NCI-H1092 treated with DMSO at 0.1 percent for 48 hours (cell line): ENCODE measurements around the gene SEL1L2.

ENCODE experiments used
- DNase-seq: peaks from one replicate; lab custom pipeline; 2025; lab: John Stamatoyannopoulos, UW

SEL1L2 gene

GRCh38 chr20:13863244-13863643 is 127.2 kb downstream of the SEL1L2 start:
- DNase-seq: no peak

- DNase-seq: no peak
Measured at GRCh38 chr20:13862245-13862644, 128.2 kb downstream of the SEL1L2 start.

- no peak for DNase-seq
Measured at GRCh38 chr20:13858871-13859270, 131.5 kb downstream of the SEL1L2 start.

DNA sequence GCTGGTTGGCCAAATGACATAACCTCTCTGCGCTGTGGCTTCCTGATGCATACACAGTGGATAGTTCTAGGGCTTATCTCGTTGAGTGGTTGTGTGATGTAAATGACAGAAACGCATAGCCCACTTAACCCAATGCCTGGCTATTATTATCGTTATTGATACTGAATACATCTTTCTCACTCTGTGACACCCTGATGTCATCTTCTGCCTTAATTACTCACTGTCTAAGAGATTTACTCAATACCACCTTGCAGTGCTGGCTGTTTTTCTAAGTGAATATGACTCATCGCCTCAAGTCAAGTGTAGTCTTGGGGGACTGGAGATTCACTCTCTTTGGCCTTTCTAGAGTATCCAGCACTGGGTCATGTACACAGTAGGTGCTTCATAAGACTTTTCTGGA is 132.0 kb downstream of the SEL1L2 start:
- no peak for DNase-seq

DNA sequence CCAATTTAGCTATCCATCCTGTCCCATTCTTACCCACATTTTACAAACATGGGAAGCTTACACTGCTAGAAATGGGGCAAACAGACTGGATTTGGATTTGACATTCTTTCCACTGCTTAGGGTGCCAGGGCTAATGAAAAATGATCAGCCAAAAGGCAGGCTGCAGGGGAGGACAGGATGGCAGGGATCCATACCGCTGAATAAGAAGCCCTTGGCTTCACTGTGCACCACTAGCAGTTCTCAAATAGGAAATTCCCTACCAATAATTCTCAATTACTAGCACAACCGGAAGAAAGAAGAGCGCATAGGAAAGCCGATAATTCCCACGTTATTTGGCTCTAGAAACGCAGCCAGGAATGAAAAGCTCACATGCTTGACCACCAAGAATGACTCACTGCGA is 132.5 kb downstream of the SEL1L2 start:
- DNase-seq: peak; percentile 69

- peak; percentile 97 for DNase-seq
Measured at GRCh38 chr20:13857304-13857703, 133.1 kb downstream of the SEL1L2 start.

DNA sequence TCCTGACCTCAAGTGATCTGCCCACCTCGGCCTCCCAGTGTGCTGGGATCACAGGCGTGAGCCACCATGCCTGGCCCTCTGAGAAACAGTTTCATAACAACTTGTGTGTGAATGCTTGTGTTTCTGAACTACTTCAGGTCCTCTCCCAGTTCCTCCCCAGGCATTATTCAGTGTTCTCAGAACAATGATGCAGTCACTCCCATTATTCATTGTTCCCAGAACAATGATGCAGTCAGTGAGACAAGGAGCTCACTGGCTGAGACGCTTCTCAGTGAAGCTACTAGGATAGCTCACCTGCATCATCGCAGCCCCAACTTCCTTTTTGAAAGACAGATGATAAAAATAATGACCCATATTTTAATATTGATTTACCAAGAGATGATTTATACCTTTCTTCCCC is 134.1 kb downstream of the SEL1L2 start:
- no peak for DNase-seq

DNA sequence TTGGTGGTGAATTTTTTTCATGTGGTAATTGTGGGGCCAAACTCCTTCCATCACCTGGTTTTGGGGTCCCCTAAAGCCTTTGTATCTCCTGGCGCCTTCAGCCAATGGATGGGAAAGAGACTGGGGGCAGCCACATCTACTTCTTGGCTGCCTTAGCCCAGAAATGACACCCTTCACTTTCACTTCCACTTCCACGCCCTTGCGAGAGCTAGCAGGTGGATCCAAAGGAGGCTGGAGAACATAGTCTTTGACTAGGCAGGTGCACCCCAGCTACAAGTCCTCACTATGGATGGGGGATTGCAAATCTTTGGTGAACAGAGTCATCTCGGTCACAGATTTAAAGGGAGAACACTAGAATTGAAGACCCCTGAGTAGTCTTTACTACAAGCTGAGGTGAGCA is 134.8 kb downstream of the SEL1L2 start:
- no peak for DNase-seq

- DNase-seq: no peak
Measured at GRCh38 chr20:13852306-13852705, 138.1 kb downstream of the SEL1L2 start.

DNA sequence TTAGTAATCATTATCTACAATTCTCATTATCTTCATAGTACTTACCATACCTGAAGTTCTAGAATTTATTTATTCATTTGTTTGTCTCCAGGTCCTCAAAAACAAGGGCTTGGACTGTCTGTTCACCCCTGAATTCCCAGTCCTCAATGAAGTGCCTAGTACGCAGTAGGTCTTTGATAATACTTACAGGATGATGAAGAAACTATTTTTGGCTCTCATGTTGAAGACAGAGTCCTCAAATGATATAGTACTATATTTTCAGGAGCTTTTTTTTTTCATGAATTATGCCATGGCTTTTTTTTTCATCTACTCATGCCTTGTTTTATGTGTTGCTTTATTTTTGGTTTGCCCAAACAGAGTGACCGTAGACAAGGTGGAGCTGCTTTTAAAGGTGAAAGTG is 139.1 kb downstream of the SEL1L2 start:
- DNase-seq: no peak

- no peak for DNase-seq
Measured at GRCh38 chr20:13844296-13844695, 146.1 kb downstream of the SEL1L2 start.

DNA sequence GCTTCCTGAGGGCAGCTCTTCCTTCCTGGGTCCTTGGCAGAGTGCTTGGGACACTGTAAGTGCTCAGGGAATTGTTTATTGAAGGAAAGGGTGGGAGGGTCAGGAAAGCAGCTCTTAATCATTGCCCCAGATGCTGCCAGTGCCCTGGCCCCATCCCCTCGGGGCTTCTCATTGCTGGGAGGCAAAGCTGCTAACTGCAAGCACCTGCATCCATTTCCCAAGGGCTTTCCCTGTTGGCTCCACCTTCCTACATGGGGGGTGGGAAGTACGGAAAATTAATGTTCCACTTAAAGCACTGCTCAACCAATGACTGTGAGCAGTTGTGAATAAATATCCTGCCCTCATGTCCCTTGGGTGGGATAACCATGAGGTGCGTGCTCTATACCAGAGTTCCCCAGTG is 149.2 kb downstream of the SEL1L2 start:
- DNase-seq: no peak

GRCh38 chr20:13840093-13840465 is 150.3 kb downstream of the SEL1L2 start:
- no peak for DNase-seq

DNA sequence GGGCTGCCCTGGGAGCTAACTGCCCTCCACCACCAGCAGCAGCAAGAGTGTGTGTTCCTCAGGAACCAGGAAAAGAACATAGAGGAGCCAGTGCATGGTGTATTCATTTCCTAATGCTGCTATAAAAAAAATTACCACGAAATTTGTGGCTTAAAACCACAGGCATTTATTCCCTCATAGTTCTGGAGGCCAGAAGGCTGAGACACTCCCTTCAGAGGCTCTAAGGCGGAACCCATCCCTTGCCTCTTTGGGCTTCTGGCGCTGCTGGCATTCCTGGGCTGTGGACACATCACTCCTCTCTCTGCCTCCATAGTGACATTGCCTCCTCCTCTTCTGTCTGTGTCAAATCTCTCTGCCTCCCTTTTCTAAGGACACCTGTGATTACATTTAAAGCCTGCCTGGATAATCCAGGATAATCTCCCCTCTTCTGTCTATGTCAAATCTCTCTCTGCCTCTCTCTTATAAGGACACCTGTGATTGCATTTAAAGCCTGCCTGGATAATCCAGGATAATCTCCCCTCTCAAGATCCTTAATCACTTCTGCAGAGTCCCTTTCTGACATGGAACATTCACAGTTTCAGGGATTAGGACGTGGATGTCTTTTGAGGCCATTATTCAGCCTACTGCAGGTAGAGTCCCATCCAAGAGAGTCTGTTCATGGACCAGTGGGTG is 150.9 kb downstream of the SEL1L2 start:
- DNase-seq: no peak

DNA sequence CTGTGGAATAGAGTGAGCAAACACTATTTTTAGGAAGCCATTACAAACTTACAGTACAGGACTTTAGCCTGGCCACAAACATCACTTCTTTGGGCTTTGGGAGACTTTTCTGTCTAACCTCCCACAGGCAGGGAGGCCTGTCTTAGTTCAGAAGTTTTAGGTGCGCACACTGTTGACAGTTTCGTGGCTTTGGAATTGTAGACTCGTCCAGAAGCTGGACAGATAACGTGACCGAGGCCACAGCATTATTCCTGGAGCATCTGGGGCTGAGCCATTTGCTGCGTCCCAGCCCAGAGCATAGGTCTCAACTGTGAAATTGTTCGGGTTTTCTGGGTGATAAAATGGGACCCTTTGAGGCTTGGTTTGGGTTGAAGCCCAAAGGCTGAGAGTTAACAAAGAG is 151.8 kb downstream of the SEL1L2 start:
- DNase-seq: no peak

DNA sequence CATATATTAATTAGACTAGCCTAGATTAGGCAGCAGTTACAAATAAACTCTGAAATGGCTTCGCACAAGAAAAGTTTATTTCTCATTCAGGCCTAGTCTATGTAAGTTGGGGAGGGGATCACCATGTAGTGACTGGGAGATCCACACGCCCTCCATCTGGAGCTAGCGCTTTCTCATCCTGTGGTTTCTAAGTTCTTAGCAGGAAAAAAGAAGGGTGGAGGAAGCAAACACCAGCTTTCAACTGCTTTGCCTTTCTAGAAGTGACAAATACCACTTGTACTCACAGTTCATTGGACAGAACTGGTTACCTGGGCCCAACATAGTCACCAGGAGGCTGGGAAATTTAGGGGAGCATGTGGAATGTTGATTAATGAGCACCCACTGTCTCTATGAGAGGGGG is 158.9 kb downstream of the SEL1L2 start:
- DNase-seq: no peak

- DNase-seq: no peak
Measured at GRCh38 chr20:13825465-13825864, 164.9 kb downstream of the SEL1L2 start.

GRCh38 chr20:13824459-13824858 is 166.0 kb downstream of the SEL1L2 start:
- no peak for DNase-seq

GRCh38 chr20:13822459-13822858 is 168.0 kb downstream of the SEL1L2 start:
- DNase-seq: peak; percentile 19

DNA sequence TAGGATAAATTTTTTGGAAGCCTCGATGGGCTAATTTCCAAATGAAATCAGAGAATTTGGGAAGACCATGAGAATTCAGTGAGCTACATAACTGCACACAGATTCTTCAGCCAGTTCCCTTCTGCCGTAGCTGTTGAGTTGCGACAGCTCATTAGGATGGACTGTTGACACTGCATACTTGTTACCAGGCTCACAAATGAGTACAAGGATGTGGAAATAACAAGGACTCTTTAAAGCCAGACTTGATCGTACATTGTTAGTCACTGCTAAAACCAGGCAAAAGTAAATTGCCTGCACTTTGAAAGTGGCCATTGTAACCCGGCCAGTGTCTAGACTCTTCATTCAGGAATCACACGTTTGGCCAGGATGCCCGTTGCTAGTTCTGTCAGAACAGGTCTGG is 168.5 kb downstream of the SEL1L2 start:
- DNase-seq: no peak

GRCh38 chr20:13819885-13820645 is 170.3 kb downstream of the SEL1L2 start:
- peak; percentile 71 for DNase-seq

DNA sequence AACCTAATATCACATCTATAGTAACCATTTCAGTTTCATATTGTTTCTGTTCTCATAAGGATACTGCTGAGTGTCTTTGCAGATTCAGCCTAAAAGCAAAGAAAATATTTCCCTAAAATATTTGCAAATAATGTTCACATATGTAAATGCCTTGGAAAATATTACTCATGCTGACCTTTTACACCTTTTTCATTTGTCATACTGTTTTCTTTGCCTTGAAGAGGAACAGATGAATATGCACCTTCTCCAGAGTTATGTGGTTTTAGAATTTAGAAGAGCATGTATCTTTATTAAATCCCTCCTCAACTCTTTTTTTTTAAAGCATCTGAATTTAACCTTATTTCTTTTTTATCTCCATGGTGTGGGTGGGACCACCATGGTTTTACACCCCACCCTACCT is 173.1 kb downstream of the SEL1L2 start:
- DNase-seq: no peak

DNA sequence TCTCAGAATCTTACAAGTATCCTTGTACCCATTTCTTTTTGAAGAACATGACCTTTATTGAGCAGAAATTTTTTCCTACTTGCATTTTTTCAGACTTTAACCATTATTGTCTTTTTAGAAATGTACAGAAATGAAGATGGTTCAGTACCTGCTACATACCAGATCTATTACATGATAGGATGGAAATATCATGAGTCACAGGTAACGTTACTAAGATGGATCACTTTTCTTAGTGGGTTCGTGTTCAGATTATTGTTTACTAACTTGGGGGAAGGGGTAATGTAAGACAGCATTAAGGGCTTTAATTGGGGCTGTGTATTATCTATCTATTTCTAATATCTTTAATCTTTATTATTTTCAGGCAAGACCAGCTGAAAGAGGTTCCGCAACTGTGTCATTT is 173.7 kb downstream of the SEL1L2 start:
- DNase-seq: no peak

DNA sequence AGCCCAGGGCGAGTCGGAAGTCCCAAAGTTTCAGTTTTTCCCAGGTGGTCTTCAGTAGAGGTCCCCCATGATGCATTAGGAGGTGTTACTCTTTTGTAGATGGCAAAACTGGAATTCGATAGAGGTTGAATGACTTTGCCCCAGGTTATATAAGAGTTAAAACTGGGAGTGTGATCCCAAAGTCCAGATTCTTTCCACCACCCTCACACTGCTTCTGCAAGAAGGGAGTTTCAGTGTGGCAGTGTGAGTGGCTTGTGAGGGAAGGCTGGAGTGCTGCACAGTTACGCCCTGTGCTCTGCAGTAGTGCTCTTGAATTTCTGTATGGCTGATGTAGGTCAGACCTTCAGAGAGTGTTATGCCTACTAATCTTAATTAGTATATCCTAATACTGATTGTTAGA is 175.7 kb downstream of the SEL1L2 start:
- DNase-seq: no peak
